HUES6 (cell line): Measurements from ENCODE around the gene ZNF217.

Source experiments
- H3K27ac ChIP-seq: 2 replicates; pipeline ENCODE4 v1.7.0; 2013; ENCODE audit warnings: low read depth, mild to moderate bottlenecking, low read length, inconsistent platforms
- H3K27me3 ChIP-seq: 2 replicates; pipeline ENCODE4 v1.6.1; 2013; ENCODE audit warnings: low read length; ENCODE audit not compliant: control insufficient read depth, insufficient read depth
- H3K36me3 ChIP-seq: 2 replicates; pipeline ENCODE4 v1.6.1; 2013; ENCODE audit warnings: low read length; ENCODE audit not compliant: control insufficient read depth, insufficient read depth
- H3K4me1 ChIP-seq: 2 replicates; pipeline ENCODE4 v1.6.1; 2013; ENCODE audit warnings: low read length; ENCODE audit not compliant: control insufficient read depth, insufficient read depth
- H3K4me3 ChIP-seq: 2 replicates; pipeline ENCODE4 v1.5.1; 2013; ENCODE audit warnings: low read depth, low read length
- H3K9ac ChIP-seq: one replicate; pipeline ENCODE4 v1.6.1; 2013; ENCODE audit warnings: mild to moderate bottlenecking, low read length
- H3K9me3 ChIP-seq: 2 replicates; pipeline ENCODE4 v1.6.1; 2013; ENCODE audit warnings: low read depth, low read length; ENCODE audit not compliant: control insufficient read depth, insufficient read depth

Gene ZNF217

GRCh38 chr20:53579581-53580375 lies 13.9 kb downstream of the ZNF217 start:
- Histone ChIP-seq H3K36me3 (peaks cover 80% of the 10 kb centered on the region), H3K27me3 (no peaks in the 10 kb centered on the region), H3K9ac (no peak overlapping the region), H3K4me3 (no peak overlapping the region; the same call in 1 of the 2 replicates), H3K4me1 (peaks cover 43% of the 10 kb centered on the region), H3K9me3 (no peaks in the 10 kb centered on the region), H3K27ac (no peak overlapping the region)

DNA sequence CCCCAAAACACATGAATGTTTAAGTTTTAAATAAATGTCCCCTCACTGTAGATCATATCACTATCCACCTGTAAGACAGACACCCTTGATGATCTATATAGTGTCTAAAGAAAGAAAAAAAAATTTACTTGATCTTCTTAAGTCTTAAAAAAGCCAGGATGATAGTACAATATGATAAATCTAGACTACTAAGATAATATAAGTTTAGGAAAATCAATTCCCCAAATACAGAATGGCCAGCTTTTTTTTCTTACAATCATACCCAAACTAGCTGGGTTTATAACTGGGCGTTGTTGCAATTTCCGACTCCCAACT lies 14.4 kb downstream of the ZNF217 start:
- peaks cover 86% of the 10 kb centered on the region for H3K36me3 ChIP-seq
- H3K9me3 ChIP-seq, result no peaks in the 10 kb centered on the region
- peaks cover 43% of the 10 kb centered on the region for H3K4me1 ChIP-seq
- H3K27ac ChIP-seq, result no peak overlapping the region
- H3K9ac ChIP-seq, result no peak overlapping the region
- no peak overlapping the region for H3K4me3 ChIP-seq
- H3K27me3 ChIP-seq, result no peaks in the 10 kb centered on the region

- Histone ChIP-seq H3K36me3 (peaks cover 91% of the 10 kb centered on the region), H3K27ac (no peak overlapping the region), H3K9me3 (no peaks in the 10 kb centered on the region), H3K9ac (no peak overlapping the region), H3K27me3 (no peaks in the 10 kb centered on the region), H3K4me3 (no peak overlapping the region), H3K4me1 (peaks cover 43% of the 10 kb centered on the region)
These were observed 15.0 kb downstream of the ZNF217 start for GRCh38 chr20:53578492-53579222.

DNA sequence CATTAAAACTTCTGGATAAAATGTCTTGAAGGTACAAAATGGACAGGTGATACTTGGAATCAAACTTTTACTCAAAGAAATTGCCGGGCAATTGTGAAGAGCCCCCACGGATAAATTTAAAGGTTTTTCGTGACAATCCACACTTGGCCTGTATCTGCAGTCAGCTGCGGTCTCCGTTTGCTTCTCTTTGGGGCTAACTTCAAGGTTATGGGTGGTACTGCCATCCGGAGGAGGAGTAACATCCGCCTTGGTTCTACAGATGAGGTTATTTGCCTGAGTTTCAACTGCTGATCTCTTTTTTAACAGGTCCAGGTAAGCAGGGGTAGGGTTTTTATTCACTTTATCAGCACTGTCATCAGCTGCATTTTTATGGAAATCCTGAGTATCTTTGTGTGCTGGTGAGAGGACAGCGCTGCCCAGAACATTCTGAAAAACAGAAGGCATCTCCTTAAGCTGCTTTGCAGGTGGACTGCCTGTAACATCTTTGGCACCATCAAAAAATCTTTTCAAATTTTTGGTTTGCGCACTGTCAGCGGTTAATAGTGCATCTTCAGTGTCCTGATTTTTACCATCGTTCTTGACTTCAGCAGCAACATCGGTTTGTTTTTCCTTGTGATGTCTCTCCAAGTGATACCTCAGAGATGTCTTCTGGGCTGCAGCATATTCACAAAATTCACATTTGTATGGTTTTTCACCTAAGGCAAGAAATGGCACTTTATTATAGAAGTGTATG lies 16.9 kb downstream of the ZNF217 start:
- H3K27me3 ChIP-seq, result no peaks in the 10 kb centered on the region
- H3K9ac ChIP-seq, result no peak overlapping the region
- H3K9me3 ChIP-seq, result no peaks in the 10 kb centered on the region
- no peak overlapping the region for H3K27ac ChIP-seq
- H3K4me3 ChIP-seq, result no peak overlapping the region
- H3K36me3 ChIP-seq, result peaks cover 97% of the 10 kb centered on the region
- H3K4me1 ChIP-seq, result peaks cover 28% of the 10 kb centered on the region

GRCh38 chr20:53576195-53576580 lies 17.5 kb downstream of the ZNF217 start:
- H3K9ac ChIP-seq, result no peak overlapping the region

GRCh38 chr20:53575481-53576194 lies 18.0 kb downstream of the ZNF217 start:
- Histone ChIP-seq H3K36me3 (peaks cover 96% of the 10 kb centered on the region), H3K4me3 (no peak overlapping the region), H3K9me3 (no peaks in the 10 kb centered on the region), H3K27me3 (no peaks in the 10 kb centered on the region), H3K4me1 (peaks cover 18% of the 10 kb centered on the region), H3K27ac (0 out of 2 replicates have a peak overlapping the region, but pooled peaks have one; percentile 26), H3K9ac (no peak overlapping the region)

More at GRCh38 chr20:53576195-53576580, 17.5 kb downstream of the ZNF217 start:
- Histone ChIP-seq H3K27ac (no peak overlapping the region), H3K27me3 (no peaks in the 10 kb centered on the region), H3K4me3 (no peak overlapping the region), H3K36me3 (peaks cover 97% of the 10 kb centered on the region), H3K9me3 (no peaks in the 10 kb centered on the region), H3K4me1 (peaks cover 22% of the 10 kb centered on the region)

DNA sequence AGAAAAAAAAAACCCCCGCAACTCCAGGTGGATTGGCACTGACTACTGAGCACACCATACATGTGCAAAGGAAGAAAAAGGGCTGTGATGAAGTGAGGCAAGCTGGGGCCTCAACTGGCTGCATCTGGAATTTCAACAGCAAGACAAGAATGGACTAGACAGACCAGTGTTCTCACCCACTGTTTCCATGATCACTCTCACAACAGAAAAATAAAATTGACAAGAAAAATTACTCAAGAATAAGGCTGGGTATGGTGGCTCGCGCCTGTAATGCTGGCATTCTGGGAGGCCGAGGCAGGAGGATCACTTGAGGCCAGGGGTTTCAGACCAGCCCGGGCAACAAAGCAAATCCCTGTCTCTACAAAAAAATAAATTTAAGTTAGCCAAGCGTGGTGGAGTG lies 18.8 kb downstream of the ZNF217 start:
- Histone ChIP-seq H3K27me3 (no peaks in the 10 kb centered on the region), H3K4me3 (no peak overlapping the region), H3K4me1 (peaks cover 10% of the 10 kb centered on the region), H3K36me3 (peaks cover 96% of the 10 kb centered on the region), H3K27ac (no peak overlapping the region), H3K9ac (no peak overlapping the region), H3K9me3 (no peaks in the 10 kb centered on the region)

DNA sequence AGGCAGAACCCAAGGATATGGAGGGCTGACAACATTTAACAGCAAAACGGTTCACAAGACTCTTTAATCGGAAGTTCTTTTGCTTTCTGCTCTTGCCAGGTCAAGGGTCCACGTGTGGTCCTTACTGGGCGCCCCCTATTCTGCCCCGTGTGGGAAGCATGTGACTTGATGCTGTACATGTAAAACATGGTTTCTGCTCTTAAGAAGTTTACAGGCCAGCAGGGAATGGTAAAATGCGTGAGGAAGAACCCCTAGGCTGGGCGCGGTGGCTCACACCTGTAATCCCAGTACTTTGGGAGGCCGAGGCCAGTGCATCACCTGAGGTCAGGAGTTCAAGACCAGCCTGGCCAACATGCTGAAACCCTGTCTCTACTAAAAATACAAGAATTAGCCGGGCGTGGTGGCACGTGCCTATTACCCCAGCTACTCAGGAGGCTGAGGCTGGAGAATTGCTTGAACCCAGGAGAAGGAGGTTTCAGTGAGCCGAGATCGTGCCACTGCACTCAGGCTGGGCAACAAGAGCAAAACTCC lies 19.3 kb downstream of the ZNF217 start:
- no peak overlapping the region for H3K4me3 ChIP-seq
- no peak overlapping the region for H3K27ac ChIP-seq
- H3K27me3 ChIP-seq, result no peaks in the 10 kb centered on the region
- H3K9ac ChIP-seq, result no peak overlapping the region
- H3K36me3 ChIP-seq, result peaks cover 95% of the 10 kb centered on the region
- H3K4me1 ChIP-seq, result peaks cover 5% of the 10 kb centered on the region
- H3K9me3 ChIP-seq, result no peaks in the 10 kb centered on the region

DNA sequence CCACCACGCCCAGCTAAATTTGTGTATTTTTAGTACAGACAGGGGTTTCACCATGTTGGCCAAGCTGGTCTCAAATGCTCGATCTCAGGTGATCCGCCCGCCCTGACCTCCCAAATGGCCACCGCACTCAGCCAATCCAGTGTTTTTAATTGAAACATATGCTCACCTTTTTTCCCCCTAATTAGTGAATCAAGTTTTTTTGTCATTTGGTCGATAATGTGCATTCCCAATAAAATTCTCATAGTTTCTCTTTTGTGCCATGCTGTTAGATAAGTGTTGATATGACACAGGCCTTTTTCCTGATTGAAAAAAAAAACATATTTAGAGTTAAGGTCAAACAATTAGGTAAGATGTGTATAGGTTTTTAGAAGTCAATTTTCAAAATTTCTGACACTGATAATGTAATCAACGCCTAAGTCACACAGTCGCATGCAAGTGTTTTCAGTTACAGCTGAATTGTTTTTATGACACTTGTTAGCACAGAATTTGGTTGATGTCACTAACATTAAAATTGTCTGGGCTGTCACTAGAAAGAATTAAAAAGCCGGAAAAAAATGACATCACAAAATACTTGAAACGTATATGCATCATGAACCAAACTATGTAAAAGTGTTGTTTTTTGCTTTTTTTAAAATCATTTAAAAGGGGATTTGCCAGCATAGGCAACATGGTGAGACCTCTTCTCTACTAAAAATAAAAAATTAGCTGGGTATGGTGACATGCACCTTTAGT lies 21.9 kb downstream of the ZNF217 start:
- Histone ChIP-seq H3K9me3 (no peaks in the 10 kb centered on the region), H3K4me1 (no peaks in the 10 kb centered on the region), H3K36me3 (peaks cover 97% of the 10 kb centered on the region), H3K27me3 (no peaks in the 10 kb centered on the region), H3K9ac (no peak overlapping the region), H3K4me3 (no peak overlapping the region), H3K27ac (no peak overlapping the region)
